ENCODE results near the gene EPB41L4A.

- TF ChIP-seq CTCF (IDR thresholded peaks at IDR 0.05) (no peak), POLR2A (IDR thresholded peaks at IDR 0.05) (no peak), EP300 (IDR thresholded peaks at IDR 0.05) (no peak)
These were observed 200.1 kb downstream of the EPB41L4A start for GRCh38 chr5:112219000-112219399.

Data from ovary (tissue), 3 donors.